Nephron (organoid): ENCODE data around the gene ZHX3.

Experiments used
- H3K27ac Mint-ChIP-seq, 3 experiments: 2 replicates each; pipeline ENCODE4 v1.8.0; 2020; ENCODE audit warnings: mixed read lengths in 3 of 3, mild to moderate bottlenecking in 2 of 3, moderate library complexity in 1 of 3
- H3K27me3 Mint-ChIP-seq: 2 replicates; pipeline ENCODE4 v1.8.0; 2021; ENCODE audit warnings: low read depth, mild to moderate bottlenecking, moderate library complexity, mixed read lengths
- H3K36me3 Mint-ChIP-seq: 2 replicates; pipeline ENCODE4 v1.8.0; 2020; ENCODE audit warnings: low read depth, mixed read lengths
- H3K4me1 Mint-ChIP-seq: 2 replicates; pipeline ENCODE4 v1.8.0; 2020; ENCODE audit warnings: mixed read lengths
- H3K4me3 Mint-ChIP-seq, 3 experiments: 2 replicates each; pipeline ENCODE4 v1.8.0; 2020; ENCODE audit warnings: mild to moderate bottlenecking in 3 of 3, mixed read lengths in 3 of 3, moderate library complexity in 2 of 3
- H3K9me3 Mint-ChIP-seq: 2 replicates; pipeline ENCODE4 v1.8.0; 2020; ENCODE audit warnings: mixed read lengths
- CTCF ChIP-seq, 3 experiments: fragments of 200-600 bp; sonication (generic); IDR thresholded peaks; one replicate each; pipeline ENCODE4 v1.5.0; 2021; ENCODE audit warnings: antibody characterized with exemption in 3 of 3; ENCODE audit not compliant: unreplicated experiment in 3 of 3

ZHX3 gene

DNA sequence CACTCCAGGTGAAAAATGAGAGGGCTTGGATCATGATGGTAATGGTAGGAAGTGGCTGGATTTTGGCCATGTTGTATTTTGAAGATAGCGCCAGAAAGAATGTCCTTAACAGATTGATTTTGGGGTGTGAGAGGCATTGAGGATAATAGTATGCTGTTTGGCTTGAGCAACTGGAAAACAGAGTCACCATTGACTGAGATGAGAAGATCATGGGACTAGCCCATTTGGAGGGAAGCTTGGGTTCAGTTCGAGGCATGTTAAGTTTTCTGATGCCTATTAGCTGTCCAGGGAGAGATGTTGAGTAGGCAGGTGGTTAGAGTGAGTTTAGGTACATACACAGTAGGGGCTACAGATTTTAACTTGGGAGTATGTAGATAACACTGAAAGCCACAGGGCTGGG lies 156.8 kb downstream of the ZHX3 start:
- H3K4me3 Mint-ChIP-seq: no peak overlapping the region
- H3K27ac Mint-ChIP-seq: no peak overlapping the region
- peaks cover 53% of the 10 kb centered on the region for H3K36me3 Mint-ChIP-seq
- H3K27me3 Mint-ChIP-seq: no peaks in the 10 kb centered on the region
- H3K9me3 Mint-ChIP-seq: no peaks in the 10 kb centered on the region
- H3K4me1 Mint-ChIP-seq: peaks cover 19% of the 10 kb centered on the region
- TF ChIP-seq CTCF (IDR thresholded peaks at IDR 0.05; ENCODE audit: unreplicated experiment in 3 of 3): no peak

GRCh38 chr20:41159547-41159946 lies 158.0 kb downstream of the ZHX3 start:
- Mint-ChIP-seq H3K9me3 (no peaks in the 10 kb centered on the region), H3K4me1 (peaks cover 31% of the 10 kb centered on the region), H3K36me3 (peaks cover 45% of the 10 kb centered on the region), H3K27me3 (no peaks in the 10 kb centered on the region), H3K27ac (no peak overlapping the region), H3K4me3 (no peak overlapping the region)
- TF ChIP-seq CTCF (IDR thresholded peaks at IDR 0.05; ENCODE audit: unreplicated experiment in 3 of 3): no peak

GRCh38 chr20:41158082-41158625 lies 159.4 kb downstream of the ZHX3 start:
- Mint-ChIP-seq H3K4me1 (peaks cover 40% of the 10 kb centered on the region), H3K27me3 (no peaks in the 10 kb centered on the region), H3K36me3 (peaks cover 31% of the 10 kb centered on the region), H3K4me3 (no peak overlapping the region), H3K27ac (no peak overlapping the region), H3K9me3 (no peaks in the 10 kb centered on the region)
- no peak for TF ChIP-seq CTCF (IDR thresholded peaks at IDR 0.05; ENCODE audit: unreplicated experiment in 3 of 3)

DNA sequence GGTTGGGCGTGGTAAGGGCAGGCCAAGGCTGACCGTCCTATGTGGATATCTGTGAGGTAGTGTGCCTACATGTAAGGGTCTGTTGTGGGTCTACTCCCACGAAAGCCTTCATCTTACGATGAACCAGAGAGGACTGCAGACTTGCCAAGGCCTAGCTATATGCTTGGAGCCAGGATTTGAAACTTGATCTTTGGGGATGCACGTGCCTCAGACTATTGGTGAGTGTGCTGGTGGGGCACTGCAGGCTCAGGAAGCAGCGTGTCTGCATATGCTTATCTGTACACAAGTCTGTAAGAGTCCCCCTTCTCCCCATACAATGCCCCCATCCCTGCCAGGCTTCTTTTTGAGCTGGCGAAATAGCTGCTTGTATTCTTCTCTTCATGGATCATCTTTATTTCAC lies 162.3 kb downstream of the ZHX3 start:
- Mint-ChIP-seq H3K27ac (no peak overlapping the region), H3K9me3 (no peaks in the 10 kb centered on the region), H3K36me3 (peaks cover 10% of the 10 kb centered on the region), H3K27me3 (no peaks in the 10 kb centered on the region), H3K4me3 (no peak overlapping the region), H3K4me1 (peaks cover 59% of the 10 kb centered on the region)
- TF ChIP-seq CTCF (IDR thresholded peaks at IDR 0.05; ENCODE audit: unreplicated experiment in 3 of 3): no peak

DNA sequence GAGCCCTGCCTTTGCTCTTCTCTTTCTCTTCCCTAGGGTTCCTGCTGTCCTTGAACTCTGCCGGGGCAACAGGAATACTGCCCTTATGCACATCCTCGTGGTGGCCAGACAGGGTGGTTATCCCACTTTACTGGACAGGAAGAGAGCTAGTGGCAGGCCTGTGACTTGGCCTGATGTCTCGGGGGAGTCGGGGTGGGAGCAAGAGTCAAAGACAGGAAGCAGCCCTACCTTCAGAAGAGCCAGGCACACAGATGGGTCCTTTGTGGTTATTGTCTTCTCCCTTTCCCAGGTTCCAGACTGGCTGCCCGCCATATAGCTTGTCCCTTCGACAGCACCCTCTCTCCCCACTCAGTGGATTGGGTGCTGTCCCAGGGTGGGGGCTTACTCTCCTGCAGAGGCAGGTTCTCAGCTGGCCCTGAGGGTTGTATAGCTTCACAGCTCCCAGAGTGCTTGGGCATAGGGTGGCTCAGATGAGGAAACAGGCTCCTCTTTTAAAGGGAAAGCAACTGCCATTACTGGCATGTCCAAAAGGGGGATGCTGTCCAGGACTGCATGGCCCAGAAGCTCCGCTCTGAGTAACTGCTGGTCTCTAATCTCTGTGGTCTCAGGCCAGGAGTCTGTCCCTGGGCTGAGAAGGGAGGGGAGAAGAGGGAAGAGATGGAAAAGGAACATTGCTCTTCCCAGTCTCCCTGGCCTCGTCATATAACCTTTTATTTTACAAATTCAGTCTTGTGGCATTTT lies 162.9 kb downstream of the ZHX3 start:
- Mint-ChIP-seq H3K27me3 (no peaks in the 10 kb centered on the region), H3K36me3 (peaks cover 5% of the 10 kb centered on the region)

More for the DNA sequence above, 162.9 kb downstream of the ZHX3 start:
- Mint-ChIP-seq H3K9me3 (no peaks in the 10 kb centered on the region), H3K4me1 (peaks cover 60% of the 10 kb centered on the region), H3K27ac (no peak overlapping the region), H3K4me3 (no peak overlapping the region)
- TF ChIP-seq CTCF (IDR thresholded peaks at IDR 0.05; ENCODE audit: unreplicated experiment in 3 of 3): no peak
